Measurements from ENCODE around the gene NLRC5.

DNA sequence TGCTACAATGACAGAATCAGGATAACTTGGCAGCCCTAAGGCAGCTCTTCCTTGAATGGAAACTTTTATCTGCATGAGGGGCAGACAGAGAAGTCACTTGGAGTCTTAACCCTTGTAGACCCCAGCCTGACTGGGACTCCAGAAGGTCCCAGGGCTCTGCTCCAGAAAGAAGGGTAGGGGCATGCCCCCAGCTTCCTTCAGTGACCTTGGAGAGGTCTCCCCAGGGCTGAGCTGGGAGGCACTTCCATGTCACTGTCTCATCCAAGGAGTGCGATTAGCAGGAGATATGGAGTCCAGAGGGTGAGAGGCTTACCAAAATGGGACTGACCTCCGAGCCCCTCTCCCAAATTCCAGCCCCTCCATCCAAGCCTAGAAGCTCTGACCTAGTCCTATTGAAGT is 3.4 kb upstream of the NLRC5 start:
- TF ChIP-seq, protein P1, sequence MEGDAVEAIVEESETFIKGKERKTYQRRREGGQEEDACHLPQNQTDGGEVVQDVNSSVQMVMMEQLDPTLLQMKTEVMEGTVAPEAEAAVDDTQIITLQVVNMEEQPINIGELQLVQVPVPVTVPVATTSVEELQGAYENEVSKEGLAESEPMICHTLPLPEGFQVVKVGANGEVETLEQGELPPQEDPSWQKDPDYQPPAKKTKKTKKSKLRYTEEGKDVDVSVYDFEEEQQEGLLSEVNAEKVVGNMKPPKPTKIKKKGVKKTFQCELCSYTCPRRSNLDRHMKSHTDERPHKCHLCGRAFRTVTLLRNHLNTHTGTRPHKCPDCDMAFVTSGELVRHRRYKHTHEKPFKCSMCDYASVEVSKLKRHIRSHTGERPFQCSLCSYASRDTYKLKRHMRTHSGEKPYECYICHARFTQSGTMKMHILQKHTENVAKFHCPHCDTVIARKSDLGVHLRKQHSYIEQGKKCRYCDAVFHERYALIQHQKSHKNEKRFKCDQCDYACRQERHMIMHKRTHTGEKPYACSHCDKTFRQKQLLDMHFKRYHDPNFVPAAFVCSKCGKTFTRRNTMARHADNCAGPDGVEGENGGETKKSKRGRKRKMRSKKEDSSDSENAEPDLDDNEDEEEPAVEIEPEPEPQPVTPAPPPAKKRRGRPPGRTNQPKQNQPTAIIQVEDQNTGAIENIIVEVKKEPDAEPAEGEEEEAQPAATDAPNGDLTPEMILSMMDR (IDR thresholded peaks at IDR 0.05; ENCODE audit: insufficient read depth, low read depth, low read length), result no peak
- no peak for TF ChIP-seq EZH2 (IDR thresholded peaks at IDR 0.05; ENCODE audit: insufficient read depth, low read length)
